ENCODE results near the gene TIGD6. TPM values are rescaled to one million over a fixed set of nuclear protein-coding genes. Genes with fewer than 3 reads are reported as not detected.

The TIGD6 gene
- total and polyA plus RNA-seq, 9 of the 15 experiments (the other 6 are each of a cell fraction or from before 2014, with no cell fraction given): 1.8 to 6.3 (median 3.9) TPM

DNA sequence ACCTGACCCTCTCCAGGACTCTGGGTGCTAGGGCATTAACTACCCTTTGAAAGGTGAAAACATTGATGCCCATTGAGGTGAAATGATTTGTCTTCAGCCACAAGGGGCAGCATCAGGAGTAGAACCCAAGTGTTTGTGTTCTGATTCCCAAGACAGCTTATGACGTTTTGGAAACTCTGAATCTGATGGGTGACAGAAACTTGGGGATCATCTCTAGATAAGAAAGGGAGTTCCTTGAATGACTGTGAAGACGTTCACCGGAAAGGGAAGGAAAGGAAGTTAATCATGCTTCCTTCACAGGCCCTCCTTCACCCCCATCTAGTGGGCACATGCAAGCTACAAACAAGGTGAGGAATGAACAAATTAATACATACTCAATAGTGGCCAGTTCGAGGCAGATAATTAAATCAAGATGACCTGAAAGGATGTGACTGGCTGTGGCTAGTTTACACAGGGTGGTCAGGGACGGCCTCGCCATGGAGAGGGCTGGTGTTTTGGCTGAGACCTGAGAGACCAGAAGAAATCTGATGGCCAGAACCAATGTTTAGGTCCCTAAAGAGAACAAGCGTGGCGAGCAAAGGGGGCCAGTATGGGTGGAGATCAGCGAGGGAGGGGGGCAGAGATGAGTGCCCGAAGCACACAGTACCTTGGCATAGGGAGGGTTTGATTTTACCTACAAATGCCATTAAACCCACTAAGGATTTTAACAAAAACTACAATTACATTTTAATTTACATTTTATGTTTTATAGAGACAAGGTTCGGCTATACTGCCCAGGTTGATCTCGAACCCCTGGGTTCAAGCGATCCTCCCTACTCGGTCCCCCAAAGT, 40.8 kb downstream of the TIGD6 start (continued):
- TF ChIP-seq, protein P1, sequence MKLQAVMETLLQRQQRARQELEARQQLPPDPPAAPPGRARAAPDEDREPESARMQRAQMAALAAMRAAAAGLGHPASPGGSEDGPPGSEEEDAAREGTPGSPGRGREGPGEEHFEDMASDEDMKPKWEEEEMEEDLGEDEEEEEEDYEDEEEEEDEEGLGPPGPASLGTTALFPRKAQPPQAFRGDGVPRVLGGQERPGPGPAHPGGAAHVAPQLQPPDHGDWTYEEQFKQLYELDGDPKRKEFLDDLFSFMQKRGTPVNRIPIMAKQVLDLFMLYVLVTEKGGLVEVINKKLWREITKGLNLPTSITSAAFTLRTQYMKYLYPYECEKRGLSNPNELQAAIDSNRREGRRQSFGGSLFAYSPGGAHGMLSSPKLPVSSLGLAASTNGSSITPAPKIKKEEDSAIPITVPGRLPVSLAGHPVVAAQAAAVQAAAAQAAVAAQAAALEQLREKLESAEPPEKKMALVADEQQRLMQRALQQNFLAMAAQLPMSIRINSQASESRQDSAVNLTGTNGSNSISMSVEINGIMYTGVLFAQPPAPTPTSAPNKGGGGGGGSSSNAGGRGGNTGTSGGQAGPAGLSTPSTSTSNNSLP (IDR thresholded peaks at IDR 0.05; ENCODE audit: borderline replicate concordance, low read depth, low read length): no peak; the same call in 1 of the 2 replicates
- TF ChIP-seq KDM2B (CRISPR knock-in tag; IDR thresholded peaks at IDR 0.05) (0 out of 2 replicates have a peak, but pooled peaks have one; percentile 10), RBM25 (IDR thresholded peaks at IDR 0.05; ENCODE audit: low read depth, low read length, severe bottlenecking) (no peak), HCFC1 (IDR thresholded peaks at IDR 0.05; ENCODE audit: low read depth, low read length) (no peak; the same call in 1 of the 2 replicates), HEY1 (CRISPR knock-in tag; IDR thresholded peaks at IDR 0.05; ENCODE audit: borderline replicate concordance) (peak; percentile 22; the same call in 1 of the 2 replicates), RFX1 (IDR thresholded peaks at IDR 0.05) (peak; percentile 26; the same call in 1 of the 2 replicates), GABPA (tag; conservative IDR thresholded peaks at IDR 0.05; ENCODE audit: low read depth) (peak; percentile 78), RUNX1 (IDR thresholded peaks at IDR 0.05; ENCODE audit: low read depth) (no peak)
- TF ChIP-seq, protein P2, sequence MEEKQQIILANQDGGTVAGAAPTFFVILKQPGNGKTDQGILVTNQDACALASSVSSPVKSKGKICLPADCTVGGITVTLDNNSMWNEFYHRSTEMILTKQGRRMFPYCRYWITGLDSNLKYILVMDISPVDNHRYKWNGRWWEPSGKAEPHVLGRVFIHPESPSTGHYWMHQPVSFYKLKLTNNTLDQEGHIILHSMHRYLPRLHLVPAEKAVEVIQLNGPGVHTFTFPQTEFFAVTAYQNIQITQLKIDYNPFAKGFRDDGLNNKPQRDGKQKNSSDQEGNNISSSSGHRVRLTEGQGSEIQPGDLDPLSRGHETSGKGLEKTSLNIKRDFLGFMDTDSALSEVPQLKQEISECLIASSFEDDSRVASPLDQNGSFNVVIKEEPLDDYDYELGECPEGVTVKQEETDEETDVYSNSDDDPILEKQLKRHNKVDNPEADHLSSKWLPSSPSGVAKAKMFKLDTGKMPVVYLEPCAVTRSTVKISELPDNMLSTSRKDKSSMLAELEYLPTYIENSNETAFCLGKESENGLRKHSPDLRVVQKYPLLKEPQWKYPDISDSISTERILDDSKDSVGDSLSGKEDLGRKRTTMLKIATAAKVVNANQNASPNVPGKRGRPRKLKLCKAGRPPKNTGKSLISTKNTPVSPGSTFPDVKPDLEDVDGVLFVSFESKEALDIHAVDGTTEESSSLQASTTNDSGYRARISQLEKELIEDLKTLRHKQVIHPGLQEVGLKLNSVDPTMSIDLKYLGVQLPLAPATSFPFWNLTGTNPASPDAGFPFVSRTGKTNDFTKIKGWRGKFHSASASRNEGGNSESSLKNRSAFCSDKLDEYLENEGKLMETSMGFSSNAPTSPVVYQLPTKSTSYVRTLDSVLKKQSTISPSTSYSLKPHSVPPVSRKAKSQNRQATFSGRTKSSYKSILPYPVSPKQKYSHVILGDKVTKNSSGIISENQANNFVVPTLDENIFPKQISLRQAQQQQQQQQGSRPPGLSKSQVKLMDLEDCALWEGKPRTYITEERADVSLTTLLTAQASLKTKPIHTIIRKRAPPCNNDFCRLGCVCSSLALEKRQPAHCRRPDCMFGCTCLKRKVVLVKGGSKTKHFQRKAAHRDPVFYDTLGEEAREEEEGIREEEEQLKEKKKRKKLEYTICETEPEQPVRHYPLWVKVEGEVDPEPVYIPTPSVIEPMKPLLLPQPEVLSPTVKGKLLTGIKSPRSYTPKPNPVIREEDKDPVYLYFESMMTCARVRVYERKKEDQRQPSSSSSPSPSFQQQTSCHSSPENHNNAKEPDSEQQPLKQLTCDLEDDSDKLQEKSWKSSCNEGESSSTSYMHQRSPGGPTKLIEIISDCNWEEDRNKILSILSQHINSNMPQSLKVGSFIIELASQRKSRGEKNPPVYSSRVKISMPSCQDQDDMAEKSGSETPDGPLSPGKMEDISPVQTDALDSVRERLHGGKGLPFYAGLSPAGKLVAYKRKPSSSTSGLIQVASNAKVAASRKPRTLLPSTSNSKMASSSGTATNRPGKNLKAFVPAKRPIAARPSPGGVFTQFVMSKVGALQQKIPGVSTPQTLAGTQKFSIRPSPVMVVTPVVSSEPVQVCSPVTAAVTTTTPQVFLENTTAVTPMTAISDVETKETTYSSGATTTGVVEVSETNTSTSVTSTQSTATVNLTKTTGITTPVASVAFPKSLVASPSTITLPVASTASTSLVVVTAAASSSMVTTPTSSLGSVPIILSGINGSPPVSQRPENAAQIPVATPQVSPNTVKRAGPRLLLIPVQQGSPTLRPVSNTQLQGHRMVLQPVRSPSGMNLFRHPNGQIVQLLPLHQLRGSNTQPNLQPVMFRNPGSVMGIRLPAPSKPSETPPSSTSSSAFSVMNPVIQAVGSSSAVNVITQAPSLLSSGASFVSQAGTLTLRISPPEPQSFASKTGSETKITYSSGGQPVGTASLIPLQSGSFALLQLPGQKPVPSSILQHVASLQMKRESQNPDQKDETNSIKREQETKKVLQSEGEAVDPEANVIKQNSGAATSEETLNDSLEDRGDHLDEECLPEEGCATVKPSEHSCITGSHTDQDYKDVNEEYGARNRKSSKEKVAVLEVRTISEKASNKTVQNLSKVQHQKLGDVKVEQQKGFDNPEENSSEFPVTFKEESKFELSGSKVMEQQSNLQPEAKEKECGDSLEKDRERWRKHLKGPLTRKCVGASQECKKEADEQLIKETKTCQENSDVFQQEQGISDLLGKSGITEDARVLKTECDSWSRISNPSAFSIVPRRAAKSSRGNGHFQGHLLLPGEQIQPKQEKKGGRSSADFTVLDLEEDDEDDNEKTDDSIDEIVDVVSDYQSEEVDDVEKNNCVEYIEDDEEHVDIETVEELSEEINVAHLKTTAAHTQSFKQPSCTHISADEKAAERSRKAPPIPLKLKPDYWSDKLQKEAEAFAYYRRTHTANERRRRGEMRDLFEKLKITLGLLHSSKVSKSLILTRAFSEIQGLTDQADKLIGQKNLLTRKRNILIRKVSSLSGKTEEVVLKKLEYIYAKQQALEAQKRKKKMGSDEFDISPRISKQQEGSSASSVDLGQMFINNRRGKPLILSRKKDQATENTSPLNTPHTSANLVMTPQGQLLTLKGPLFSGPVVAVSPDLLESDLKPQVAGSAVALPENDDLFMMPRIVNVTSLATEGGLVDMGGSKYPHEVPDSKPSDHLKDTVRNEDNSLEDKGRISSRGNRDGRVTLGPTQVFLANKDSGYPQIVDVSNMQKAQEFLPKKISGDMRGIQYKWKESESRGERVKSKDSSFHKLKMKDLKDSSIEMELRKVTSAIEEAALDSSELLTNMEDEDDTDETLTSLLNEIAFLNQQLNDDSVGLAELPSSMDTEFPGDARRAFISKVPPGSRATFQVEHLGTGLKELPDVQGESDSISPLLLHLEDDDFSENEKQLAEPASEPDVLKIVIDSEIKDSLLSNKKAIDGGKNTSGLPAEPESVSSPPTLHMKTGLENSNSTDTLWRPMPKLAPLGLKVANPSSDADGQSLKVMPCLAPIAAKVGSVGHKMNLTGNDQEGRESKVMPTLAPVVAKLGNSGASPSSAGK (IDR thresholded peaks at IDR 0.05): peak; percentile 39
- TF ChIP-seq, protein P3, sequence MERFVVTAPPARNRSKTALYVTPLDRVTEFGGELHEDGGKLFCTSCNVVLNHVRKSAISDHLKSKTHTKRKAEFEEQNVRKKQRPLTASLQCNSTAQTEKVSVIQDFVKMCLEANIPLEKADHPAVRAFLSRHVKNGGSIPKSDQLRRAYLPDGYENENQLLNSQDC (CRISPR knock-in tag; IDR thresholded peaks at IDR 0.05): no peak
- TF ChIP-seq, protein P4, sequence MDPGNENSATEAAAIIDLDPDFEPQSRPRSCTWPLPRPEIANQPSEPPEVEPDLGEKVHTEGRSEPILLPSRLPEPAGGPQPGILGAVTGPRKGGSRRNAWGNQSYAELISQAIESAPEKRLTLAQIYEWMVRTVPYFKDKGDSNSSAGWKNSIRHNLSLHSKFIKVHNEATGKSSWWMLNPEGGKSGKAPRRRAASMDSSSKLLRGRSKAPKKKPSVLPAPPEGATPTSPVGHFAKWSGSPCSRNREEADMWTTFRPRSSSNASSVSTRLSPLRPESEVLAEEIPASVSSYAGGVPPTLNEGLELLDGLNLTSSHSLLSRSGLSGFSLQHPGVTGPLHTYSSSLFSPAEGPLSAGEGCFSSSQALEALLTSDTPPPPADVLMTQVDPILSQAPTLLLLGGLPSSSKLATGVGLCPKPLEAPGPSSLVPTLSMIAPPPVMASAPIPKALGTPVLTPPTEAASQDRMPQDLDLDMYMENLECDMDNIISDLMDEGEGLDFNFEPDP (CRISPR knock-in tag; IDR thresholded peaks at IDR 0.05): no peak
